MM.1S (cell line): Measurements from ENCODE around the gene SPATA22.
"Not testable (repeated sequence)": the region's sequence is repeated elsewhere in the genome, so short reads cannot be mapped to it uniquely, and the experiment has no call there.

ENCODE experiments used
- DNase-seq: peaks from one replicate; pipeline ENCODE4 v3.0.0-alpha.2; 2015
- H2AFZ ChIP-seq: fragments of 300-600 bp; sonication (generic); 2 replicates; pipeline ENCODE4 v1.6.0; 2016; ENCODE audit warnings: antibody characterized with exemption, low read length
- H3F3A ChIP-seq: fragments of 300-600 bp; sonication (generic); 2 replicates; pipeline ENCODE4 v1.6.1; 2016; ENCODE audit warnings: mild to moderate bottlenecking, antibody characterized with exemption, low read length, moderate library complexity, mixed read lengths; ENCODE audit not compliant: insufficient read depth
- H3K27ac ChIP-seq: fragments of 300-600 bp; sonication (generic); 2 replicates; pipeline ENCODE4 v1.5.1; 2016; ENCODE audit warnings: mild to moderate bottlenecking, low read length
- H3K27me3 ChIP-seq: fragments of 300-600 bp; sonication (generic); replicated peaks from 2 replicates; pipeline ENCODE4 v1.6.0; 2016; ENCODE audit warnings: low read length; ENCODE audit not compliant: insufficient read depth
- H3K36me3 ChIP-seq: fragments of 300-600 bp; sonication (generic); replicated peaks from 2 replicates; pipeline ENCODE4 v1.6.1; 2016; ENCODE audit warnings: mild to moderate bottlenecking, low read length, mixed read lengths; ENCODE audit not compliant: insufficient read depth
- H3K4me1 ChIP-seq: fragments of 300-600 bp; sonication (generic); 2 replicates; pipeline ENCODE4 v1.6.1; 2016; ENCODE audit warnings: low read length, mixed read lengths
- H3K4me2 ChIP-seq: fragments of 300-600 bp; sonication (generic); 2 replicates; pipeline ENCODE4 v1.6.0; 2016; ENCODE audit warnings: low read depth, low read length
- H3K4me3 ChIP-seq: fragments of 300-600 bp; sonication (generic); 2 replicates; pipeline ENCODE4 v1.5.1; 2016; ENCODE audit warnings: low read length, mixed read lengths
- H3K79me2 ChIP-seq: fragments of 300-600 bp; sonication (generic); 2 replicates; pipeline ENCODE4 v1.6.1; 2016; ENCODE audit warnings: mixed run types, low read length, mixed read lengths
- H3K9ac ChIP-seq: fragments of 300-600 bp; sonication (generic); 2 replicates; pipeline ENCODE4 v1.6.1; 2016; ENCODE audit warnings: low read length, mixed read lengths
- H3K9me2 ChIP-seq: fragments of 300-600 bp; sonication (generic); replicated peaks from 2 replicates; pipeline ENCODE4 v1.6.1; 2016; ENCODE audit warnings: mild to moderate bottlenecking, low read length, mixed read lengths; ENCODE audit not compliant: insufficient read depth
- H3K9me3 ChIP-seq: fragments of 300-600 bp; sonication (generic); replicated peaks from 2 replicates; pipeline ENCODE4 v1.6.1; 2016; ENCODE audit warnings: mild to moderate bottlenecking, low read length, mixed read lengths; ENCODE audit not compliant: insufficient read depth
- H4K20me1 ChIP-seq: fragments of 300-600 bp; sonication (generic); 2 replicates; pipeline ENCODE4 v1.6.1; 2016; ENCODE audit warnings: mild to moderate bottlenecking, low read length, moderate library complexity, mixed read lengths; ENCODE audit not compliant: insufficient read depth
- CTCF ChIP-seq: fragments of 300-600 bp; sonication (generic); IDR thresholded peaks from 2 replicates; pipeline ENCODE4 v1.5.1; 2016; ENCODE audit warnings: antibody characterized with exemption, low read length, mixed read lengths
- EZH2 ChIP-seq: fragments of 300-600 bp; sonication (generic); optimal IDR thresholded peaks from 2 replicates; pipeline ENCODE3; 2017; ENCODE audit warnings: low read depth, mild to moderate bottlenecking, antibody characterized with exemption, low read length, mixed read lengths
- EZH2phosphoT487 ChIP-seq: fragments of 300-600 bp; sonication (generic); IDR thresholded peaks from 2 replicates; pipeline ENCODE4 v1.6.1; 2018; ENCODE audit warnings: antibody characterized with exemption, low read length

SPATA22 gene

GRCh38 chr17:3471599-3471998 is at the start of gene SPATA22:
Gene SPATA22 (minus strand): TSS chr17:3471819. CDS start chr17:3469325, 2,494 bp downstream.
- no peak for DNase-seq
- Histone ChIP-seq H3F3A (no peaks in the 10 kb centered on the region), H4K20me1 (no peaks in the 10 kb centered on the region), H3K4me1 (no peaks in the 10 kb centered on the region), H3K36me3 (no peaks in the 10 kb centered on the region), H3K27me3 (no peaks in the 10 kb centered on the region), H3K4me3 (no peak within 1 kb of the TSS), H3K9ac (no peak within 1 kb of the TSS), H3K27ac (no peak within 1 kb of the TSS), H3K9me2 (no peaks in the 10 kb centered on the region), H3K4me2 (no peak within 1 kb of the TSS), H3K9me3 (no peaks in the 10 kb centered on the region), H2AFZ (no peak within 1 kb of the TSS), H3K79me2 (no peaks in the 10 kb centered on the region)
- TF ChIP-seq CTCF, result no peak
- no peak for TF ChIP-seq EZH2
- no peak for TF ChIP-seq EZH2phosphoT487

- H3K4me1 ChIP-seq, H3K27me3 ChIP-seq, H3F3A ChIP-seq, DNase-seq, H4K20me1 ChIP-seq, H3K9ac ChIP-seq, H3K9me2 ChIP-seq, H3K36me3 ChIP-seq, H3K79me2 ChIP-seq, H3K4me3 ChIP-seq, H3K27ac ChIP-seq, H3K4me2 ChIP-seq, H3K9me3 ChIP-seq, H2AFZ ChIP-seq: not testable (repeated sequence)
Measured at GRCh38 chr17:3519472-3519871, 47.9 kb upstream of the SPATA22 start.

- no peak for DNase-seq
- H3F3A ChIP-seq, result no peaks in the 10 kb centered on the region
Measured at GRCh38 chr17:3514873-3515272, 43.3 kb upstream of the SPATA22 start.

GRCh38 chr17:3514167-3514566 is 42.5 kb upstream of the SPATA22 start:
- not testable (repeated sequence) for H3K4me3 ChIP-seq, H3K9ac ChIP-seq, H3K9me2 ChIP-seq, H3F3A ChIP-seq, DNase-seq, H3K27ac ChIP-seq, H3K9me3 ChIP-seq, H3K36me3 ChIP-seq, H4K20me1 ChIP-seq, H3K4me1 ChIP-seq, H3K79me2 ChIP-seq, H3K4me2 ChIP-seq, H3K27me3 ChIP-seq, H2AFZ ChIP-seq

More at GRCh38 chr17:3514873-3515272, 43.3 kb upstream of the SPATA22 start:
- H3K4me1 ChIP-seq, result no peaks in the 10 kb centered on the region
- no peak overlapping the region for H3K9ac ChIP-seq
- no peaks in the 10 kb centered on the region for H3K9me3 ChIP-seq
- H3K9me2 ChIP-seq, result no peaks in the 10 kb centered on the region
- H3K27ac ChIP-seq, result no peak overlapping the region
- no peak overlapping the region for H2AFZ ChIP-seq
- no peaks in the 10 kb centered on the region; the same call in 1 of the 2 replicates for H3K36me3 ChIP-seq
- TF ChIP-seq CTCF, result no peak
- TF ChIP-seq EZH2phosphoT487, result no peak
- no peak for TF ChIP-seq EZH2
- no peaks in the 10 kb centered on the region for H3K27me3 ChIP-seq
- no peaks in the 10 kb centered on the region for H4K20me1 ChIP-seq
- H3K4me3 ChIP-seq, result no peak overlapping the region
- H3K4me2 ChIP-seq, result no peak overlapping the region
- no peaks in the 10 kb centered on the region for H3K79me2 ChIP-seq
